AG10803 (cell line): ENCODE data around the gene ZDHHC12.

ENCODE experiments used
- DNase-seq: peaks from one replicate; pipeline ENCODE4 v3.0.0; 2010; ENCODE audit warnings: low read depth
- H3K4me3 ChIP-seq: 2 replicates; pipeline ENCODE4 v1.5.1; 2011; ENCODE audit warnings: mild to moderate bottlenecking, low read length, control low read depth
- CTCF ChIP-seq: conservative IDR thresholded peaks from 2 replicates; pipeline ENCODE4 v1.5.1; 2011; ENCODE audit warnings: mild to moderate bottlenecking, low read length, control low read depth, inconsistent platforms

The ZDHHC12 gene

GRCh38 chr9:128716581-128717254 is 7.2 kb downstream of the ZDHHC12 start:
- TF ChIP-seq CTCF: no peak
- DNase-seq: no peak
- H3K4me3 ChIP-seq: no peak overlapping the region

- no peak overlapping the region for H3K4me3 ChIP-seq
- no peak for DNase-seq
- TF ChIP-seq CTCF: no peak
Observed at GRCh38 chr9:128715436-128715750, 8.5 kb downstream of the ZDHHC12 start.

GRCh38 chr9:128714586-128715435 is 9.1 kb downstream of the ZDHHC12 start:
- no peak for TF ChIP-seq CTCF
- no peak overlapping the region for H3K4me3 ChIP-seq
- DNase-seq: no peak

GRCh38 chr9:128713941-128714573 is 9.9 kb downstream of the ZDHHC12 start:
- no peak overlapping the region for H3K4me3 ChIP-seq
- no peak for TF ChIP-seq CTCF
- no peak for DNase-seq

GRCh38 chr9:128713411-128713780 is 10.5 kb downstream of the ZDHHC12 start:
- DNase-seq: no peak
- no peak for TF ChIP-seq CTCF
- no peak overlapping the region for H3K4me3 ChIP-seq

GRCh38 chr9:128712451-128713410 is 11.2 kb downstream of the ZDHHC12 start:
- no peak for DNase-seq

More at GRCh38 chr9:128712451-128713410, 11.2 kb downstream of the ZDHHC12 start:
- no peak overlapping the region for H3K4me3 ChIP-seq
- no peak for TF ChIP-seq CTCF
